Prostate gland (tissue), 2 donors: ENCODE data around the gene GOLGA7B. TPM values are rescaled to one million over a fixed set of nuclear protein-coding genes. Genes with fewer than 3 reads are reported as not detected.
"Not testable (repeated sequence)": the region's sequence is repeated elsewhere in the genome, so short reads cannot be mapped to it uniquely, and the experiment has no call there.

Experiments used
- DNase-seq: peaks from one replicate; pipeline ENCODE4 v3.0.0-alpha.2; 2019; ENCODE audit warnings: low spot score
- H3K27ac ChIP-seq, 2 donors: fragments of 200-600 bp; sonication (generic); 2 replicates each; pipeline ENCODE4 v1.5.1; 2017 to 2019
- H3K27me3 ChIP-seq: fragments of 200-600 bp; sonication (generic); replicated peaks from 2 replicates; pipeline ENCODE4 v1.5.1; 2019; ENCODE audit not compliant: insufficient read depth
- H3K36me3 ChIP-seq, 2 donors: fragments of 200-600 bp; sonication (generic); 1 replicate in 1 of 2; 2 replicates in 1 of 2; pipeline versions ENCODE4 v1.5.1 to v1.8.1; 2017 to 2019
- H3K4me1 ChIP-seq: fragments of 200-600 bp; sonication (generic); replicated peaks from 2 replicates; pipeline ENCODE4 v1.5.1; 2019
- H3K4me3 ChIP-seq, 2 donors: fragments of 200-600 bp; sonication (generic); 2 replicates each; pipeline ENCODE4 v1.5.1; 2017 to 2019
- H3K9me3 ChIP-seq: fragments of 200-600 bp; sonication (generic); 2 replicates; pipeline ENCODE4 v1.5.1; 2017
- CTCF ChIP-seq, 4 experiments: fragments of 200-600 bp in 2 of 4; fragments of 450-650 bp in 2 of 4; sonication (generic) in 2 of 4; IDR thresholded peaks; 1 replicate in 3 of 4; 2 replicates in 1 of 4; pipeline ENCODE4 v1.5.1; 2016 to 2019; ENCODE audit warnings: antibody characterized with exemption in 4 of 4, mild to moderate bottlenecking in 2 of 4, moderate library complexity in 2 of 4
- POLR2A ChIP-seq: fragments of 450-650 bp; IDR thresholded peaks from one replicate; pipeline ENCODE4 v1.6.1; 2016; ENCODE audit warnings: antibody characterized with exemption, mild to moderate bottlenecking
- POLR2AphosphoS5 ChIP-seq: sonication (generic); formaldehyde crosslinking; IDR thresholded peaks from one replicate; pipeline ENCODE4 v1.6.1; 2017; ENCODE audit warnings: antibody characterized with exemption
- WGBS: methylation state at CpG from one replicate; pipeline ENCODE4 v1.1.5; 2018; 5-methylcytosine and 5-hydroxymethylcytosine counted together
- intact Hi-C: fragments of 100-400 bp; cut with DNase I; formaldehyde crosslinking; loops from one replicate; pipeline ENCODE4 v1.14.2; 2022
- total RNA-seq, 2 donors: library from RNA; depleted of rRNA; stranded (reverse); fragments of >200 nt; gene quantifications; one replicate each; pipeline ENCODE4 v1.1.0, GENCODE V29; 2016

GOLGA7B gene
- total RNA-seq, 2 donors from 2014 or later = 0.23 TPM

GRCh38 chr10:97842656-97843280, 6.9 kb upstream of the GOLGA7B start:
- no peak for DNase-seq
- TF ChIP-seq POLR2A = no peak
- TF ChIP-seq CTCF (IDR thresholded peaks at IDR 0.05) = no peak
- no peak for TF ChIP-seq POLR2AphosphoS5
- intact Hi-C loops = no loop called here
- H3K36me3 ChIP-seq = no peaks in the 10 kb centered on the region
- no peak overlapping the region for H3K4me3 ChIP-seq
- no peaks in the 10 kb centered on the region for H3K27me3 ChIP-seq
- no peaks in the 10 kb centered on the region for H3K9me3 ChIP-seq
- WGBS = 24% methylated on average over 7 of the region's 7 CpGs
- no peak overlapping the region for H3K27ac ChIP-seq
- H3K4me1 ChIP-seq = no peaks in the 10 kb centered on the region

- Histone ChIP-seq H3K27ac (no peak overlapping the region), H3K9me3 (no peaks in the 10 kb centered on the region), H3K36me3 (no peaks in the 10 kb centered on the region), H3K4me3 (no peak overlapping the region), H3K27me3 (no peaks in the 10 kb centered on the region), H3K4me1 (no peaks in the 10 kb centered on the region)
- DNase-seq = no peak
- WGBS = 28% methylated on average over 2 of the region's 2 CpGs
- intact Hi-C loops = no loop called here
- no peak for TF ChIP-seq POLR2A
These were observed 6.4 kb upstream of the GOLGA7B start for GRCh38 chr10:97843281-97843671.

- H3K9me3 ChIP-seq, H3K27ac ChIP-seq, H3K36me3 ChIP-seq, intact Hi-C loops, H3K4me1 ChIP-seq, DNase-seq, H3K4me3 ChIP-seq, H3K27me3 ChIP-seq: not testable (repeated sequence)
- 88% methylated on average over 1 of the region's 2 CpGs for WGBS
These were observed 5.7 kb upstream of the GOLGA7B start for GRCh38 chr10:97843972-97844371.

GRCh38 chr10:97844678-97845077, 5.0 kb upstream of the GOLGA7B start:
- WGBS = 93% methylated on average over 3 of the region's 3 CpGs
- TF ChIP-seq POLR2AphosphoS5 (no peak), CTCF (IDR thresholded peaks at IDR 0.05) (no peak), POLR2A (no peak)
- H3K4me3 ChIP-seq = no peak overlapping the region
- intact Hi-C loops = no loop called here
- no peaks in the 10 kb centered on the region for H3K9me3 ChIP-seq
- no peaks in the 10 kb centered on the region for H3K4me1 ChIP-seq
- DNase-seq = no peak
- no peak overlapping the region for H3K27ac ChIP-seq
- no peaks in the 10 kb centered on the region for H3K36me3 ChIP-seq
- no peaks in the 10 kb centered on the region for H3K27me3 ChIP-seq

GRCh38 chr10:97849103-97849686, 448 bp upstream of the GOLGA7B start:
- Histone ChIP-seq H3K9me3 (no peaks in the 10 kb centered on the region), H3K4me1 (peaks cover 6% of the 10 kb centered on the region), H3K36me3 (no peaks in the 10 kb centered on the region), H3K4me3 (peak overlapping the region; percentile 43 to 51), H3K27ac (no peak overlapping the region), H3K27me3 (no peaks in the 10 kb centered on the region)
- no peak for TF ChIP-seq POLR2AphosphoS5
- TF ChIP-seq POLR2A = no peak
- TF ChIP-seq CTCF (IDR thresholded peaks at IDR 0.05) = no peak
- no peak for DNase-seq
- intact Hi-C loops = no loop called here
- WGBS = 5% methylated on average over 16 of the region's 16 CpGs

GRCh38 chr10:97850446-97850845, 803 bp downstream of the GOLGA7B start:
- Histone ChIP-seq H3K27me3 (no peaks in the 10 kb centered on the region), H3K36me3 (no peaks in the 10 kb centered on the region), H3K4me1 (peaks cover 6% of the 10 kb centered on the region), H3K4me3 (peak overlapping the region; percentile 43 to 51), H3K9me3 (no peaks in the 10 kb centered on the region), H3K27ac (no peak overlapping the region)
- DNase-seq = no peak
- TF ChIP-seq POLR2AphosphoS5 (no peak), POLR2A (no peak), CTCF (IDR thresholded peaks at IDR 0.05) (no peak)
- intact Hi-C loops = no loop called here
- WGBS = 20% methylated on average over 13 of the region's 13 CpGs
